H1 (cell line): ENCODE measurements around the gene C22orf31. TPM values are rescaled to one million over a fixed set of nuclear protein-coding genes. Genes with fewer than 3 reads are reported as not detected.

Experiments
- CTCF ChIA-PET: fragments of 300-600 bp; sonication (Branson Sonifier 250); formaldehyde crosslinking; loops from one replicate; lab custom pipeline; 2021; ENCODE audit not compliant: partially characterized antibody; lab: Charles Lee
- POLR2A ChIA-PET: fragments of 300-600 bp; sonication (Branson Sonifier 250); formaldehyde crosslinking; loops from one replicate; lab custom pipeline; 2021; ENCODE audit warnings: inconsistent platforms; ENCODE audit not compliant: partially characterized antibody; lab: Charles Lee
- DNase-seq, 2 experiments: peaks; one replicate each; pipeline versions ENCODE4 v3.0.0 to v3.0.0-alpha.2; 2010 to 2022; ENCODE audit warnings: low spot score in 2 of 2, low read depth in 1 of 2, mixed read lengths in 1 of 2
- FAIRE-seq: peaks from 2 replicates; lab custom pipeline; 2011; peaks lifted over from hg19 to GRCh38; lab: Jason Lieb, UNC
- H2AFZ ChIP-seq: 2 replicates; pipeline ENCODE4 v1.8.1; 2012; ENCODE audit warnings: low read length, inconsistent platforms
- H2AK5ac ChIP-seq: 2 replicates; pipeline ENCODE4 v1.6.1; 2013; ENCODE audit warnings: low read depth, low read length
- H2BK120ac ChIP-seq: replicated peaks from 2 replicates; pipeline ENCODE3; 2013; ENCODE audit warnings: low read depth, low read length, inconsistent platforms
- H2BK12ac ChIP-seq: 2 replicates; pipeline ENCODE4 v1.6.1; 2013; ENCODE audit warnings: low read depth, low read length
- H2BK15ac ChIP-seq: 2 replicates; pipeline ENCODE4 v1.6.1; 2013; ENCODE audit warnings: low read length
- H2BK20ac ChIP-seq: 2 replicates; pipeline ENCODE4 v1.6.1; 2013; ENCODE audit warnings: low read length
- H2BK5ac ChIP-seq: 2 replicates; pipeline ENCODE4 v1.6.1; 2013; ENCODE audit warnings: low read depth, low read length
- H3K14ac ChIP-seq: 2 replicates; pipeline ENCODE4 v1.6.1; 2013; ENCODE audit warnings: inconsistent platforms; ENCODE audit not compliant: insufficient read length
- H3K18ac ChIP-seq: 2 replicates; pipeline ENCODE4 v1.6.1; 2013; ENCODE audit warnings: low read length; ENCODE audit errors: extremely low read depth
- H3K23ac ChIP-seq: 2 replicates; pipeline ENCODE4 v1.6.1; 2013; ENCODE audit warnings: inconsistent platforms; ENCODE audit not compliant: insufficient read length
- H3K23me2 ChIP-seq: 2 replicates; pipeline ENCODE4 v1.6.1; 2013; ENCODE audit warnings: low read depth, low read length
- H3K27ac ChIP-seq: 2 replicates; pipeline ENCODE4 v1.6.1; 2011; ENCODE audit warnings: low read depth, low read length, inconsistent platforms
- H3K27me3 ChIP-seq, 4 experiments: replicated peaks in 1 of 4; 1 replicate in 1 of 4; 2 replicates in 3 of 4; pipeline versions ENCODE4 v1.6.1 to v1.8.1; 2011 to 2013; ENCODE audit warnings: low read length in 3 of 4, mild to moderate bottlenecking in 3 of 4, inconsistent platforms in 2 of 4, mixed read lengths in 2 of 4, moderate library complexity in 1 of 4; ENCODE audit not compliant: control insufficient read depth in 3 of 4, insufficient read depth in 3 of 4; ENCODE audit errors: extremely low read depth in 1 of 4
- H3K36me3 ChIP-seq, 4 experiments: 2 replicates each; pipeline versions ENCODE4 v1.6.1 to v1.8.1; 2011 to 2013; ENCODE audit warnings: mild to moderate bottlenecking in 4 of 4, low read length in 3 of 4, moderate library complexity in 2 of 4, control low read depth in 1 of 4, inconsistent platforms in 1 of 4; ENCODE audit not compliant: insufficient read depth in 4 of 4, control insufficient read depth in 2 of 4
- H3K4ac ChIP-seq: replicated peaks from 2 replicates; pipeline ENCODE3; 2013; ENCODE audit warnings: low read length, low read depth, mixed read lengths, inconsistent platforms; ENCODE audit not compliant: insufficient read length
- H3K4me1 ChIP-seq, 4 experiments: replicated peaks in 1 of 4; 1 replicate in 1 of 4; 2 replicates in 3 of 4; pipeline versions ENCODE4 v1.6.1 to v1.8.1; 2011 to 2013; ENCODE audit warnings: low read length in 3 of 4, inconsistent platforms in 2 of 4, mixed read lengths in 1 of 4; ENCODE audit not compliant: insufficient read depth in 4 of 4, control insufficient read depth in 3 of 4
- H3K4me2 ChIP-seq, 2 experiments: 2 replicates each; pipeline versions ENCODE4 v1.6.1 to v1.8.1; 2011 to 2013; ENCODE audit warnings: low read depth in 2 of 2, low read length in 2 of 2, control low read depth in 1 of 2, inconsistent platforms in 1 of 2, mild to moderate bottlenecking in 1 of 2; ENCODE audit not compliant: insufficient read depth in 1 of 2
- H3K4me3 ChIP-seq, 4 experiments: fragments of 200-600, 300-600 bp in 1 of 4; sonication (generic), shearing (Covaris generic), sonication (Bioruptor Twin) in 1 of 4; 2 replicates each; pipeline versions ENCODE4 v1.5.1 to v1.8.1; 2011 to 2016; ENCODE audit warnings: low read length in 4 of 4, low read depth in 3 of 4, control low read depth in 2 of 4, inconsistent platforms in 2 of 4, mild to moderate bottlenecking in 2 of 4, mixed read lengths in 1 of 4, moderate library complexity in 1 of 4; ENCODE audit not compliant: insufficient read depth in 2 of 4; ENCODE audit errors: extremely low read depth in 1 of 4
- H3K56ac ChIP-seq: replicated peaks from 2 replicates; pipeline ENCODE3; 2013; ENCODE audit warnings: low read depth, mild to moderate bottlenecking, mixed read lengths, low read length, inconsistent platforms; ENCODE audit not compliant: insufficient read length
- H3K79me1 ChIP-seq: 2 replicates; pipeline ENCODE4 v1.6.1; 2013; ENCODE audit warnings: low read depth, low read length, control low read depth
- H3K79me2 ChIP-seq, 2 experiments: 2 replicates each; pipeline versions ENCODE4 v1.6.1 to v1.8.1; 2012 to 2013; ENCODE audit warnings: low read length in 2 of 2, mild to moderate bottlenecking in 2 of 2, inconsistent platforms in 1 of 2; ENCODE audit not compliant: insufficient read depth in 2 of 2, control insufficient read depth in 1 of 2
- H3K9ac ChIP-seq, 4 experiments: replicated peaks in 1 of 4; 1 replicate in 1 of 4; 2 replicates in 3 of 4; pipeline versions ENCODE4 v1.6.1 to v1.8.1; 2011 to 2013; ENCODE audit warnings: low read depth in 3 of 4, low read length in 3 of 4, control low read depth in 2 of 4, mild to moderate bottlenecking in 2 of 4, moderate library complexity in 2 of 4, inconsistent platforms in 1 of 4; ENCODE audit errors: extremely low read depth in 1 of 4
- H3K9me3 ChIP-seq, 2 experiments: 2 replicates each; pipeline versions ENCODE4 v1.6.1 to v1.8.1; 2012 to 2013; ENCODE audit warnings: mild to moderate bottlenecking in 2 of 2, moderate library complexity in 2 of 2, control low read depth in 1 of 2, inconsistent platforms in 1 of 2, low read depth in 1 of 2, low read length in 1 of 2, mixed read lengths in 1 of 2; ENCODE audit not compliant: insufficient read depth in 2 of 2
- H4K20me1 ChIP-seq, 2 experiments: replicated peaks in 1 of 2; 2 replicates each; pipeline versions ENCODE3 to v1.8.1; 2011 to 2013; ENCODE audit warnings: inconsistent platforms in 2 of 2, low read length in 2 of 2, mild to moderate bottlenecking in 1 of 2; ENCODE audit not compliant: insufficient read depth in 2 of 2, control insufficient read depth in 1 of 2
- H4K5ac ChIP-seq: 2 replicates; pipeline ENCODE4 v1.6.1; 2013; ENCODE audit warnings: low read length, low read depth, mixed read lengths, inconsistent platforms; ENCODE audit not compliant: insufficient read length
- H4K8ac ChIP-seq: 2 replicates; pipeline ENCODE4 v1.8.0; 2013; ENCODE audit warnings: mild to moderate bottlenecking, moderate library complexity, low read length, inconsistent platforms; ENCODE audit not compliant: insufficient read depth; ENCODE audit errors: extremely low read depth
- H4K91ac ChIP-seq: replicated peaks from 2 replicates; pipeline ENCODE3; 2013; ENCODE audit warnings: low read length, mixed read lengths, inconsistent platforms; ENCODE audit not compliant: insufficient read length
- BRCA1 ChIP-seq: IDR thresholded peaks from 2 replicates; pipeline ENCODE4 v1.6.1; 2012; ENCODE audit warnings: low read depth, low read length, improper control_type of control experiment
- CEBPB ChIP-seq: IDR thresholded peaks from 2 replicates; pipeline ENCODE4 v1.6.1; 2012; ENCODE audit warnings: low read depth, low read length
- CREB1 ChIP-seq: IDR thresholded peaks from 2 replicates; pipeline ENCODE4 v1.6.1; 2012; ENCODE audit warnings: inconsistent platforms
- EZH2 ChIP-seq: fragments of 200-600 bp; sonication (generic); IDR thresholded peaks from 2 replicates; pipeline ENCODE4 v1.7.1; 2012; ENCODE audit warnings: low read depth, mild to moderate bottlenecking, moderate library complexity, low read length, inconsistent platforms; ENCODE audit not compliant: severe bottlenecking
- FOSL1 ChIP-seq: IDR thresholded peaks from 2 replicates; pipeline ENCODE4 v1.6.1; 2011; ENCODE audit warnings: mild to moderate bottlenecking, low read depth, low read length, moderate library complexity; ENCODE audit not compliant: insufficient read depth
- HDAC2 ChIP-seq, 2 experiments: fragments of 300-600 bp in 1 of 2; sonication (generic) in 1 of 2; IDR thresholded peaks; 2 replicates each; pipeline ENCODE4 v1.6.1; 2011 to 2012; ENCODE audit warnings: low read depth in 2 of 2, low read length in 2 of 2, mild to moderate bottlenecking in 2 of 2, moderate library complexity in 2 of 2, borderline replicate concordance in 1 of 2, inconsistent platforms in 1 of 2
- JUN ChIP-seq: IDR thresholded peaks from 2 replicates; pipeline ENCODE4 v1.6.1; 2011; ENCODE audit warnings: low read depth, mild to moderate bottlenecking, improper control_type of control experiment, low read length
- KDM4A ChIP-seq: IDR thresholded peaks from one replicate; pipeline ENCODE4 v1.7.1; 2012; ENCODE audit warnings: low read depth, mild to moderate bottlenecking, moderate library complexity, low read length, inconsistent platforms; ENCODE audit not compliant: severe bottlenecking
- NRF1 ChIP-seq: IDR thresholded peaks from 2 replicates; pipeline ENCODE4 v1.6.1; 2011; ENCODE audit warnings: mild to moderate bottlenecking, low read depth, low read length, improper control_type of control experiment
- POLR2A ChIP-seq, 2 experiments: IDR thresholded peaks; 1 replicate in 1 of 2; 2 replicates in 1 of 2; pipeline ENCODE4 v1.6.1; 2011; ENCODE audit warnings: low read depth in 2 of 2, low read length in 2 of 2, mild to moderate bottlenecking in 2 of 2; ENCODE audit errors: control extremely low read depth in 1 of 2
- RBBP5 ChIP-seq: IDR thresholded peaks from 2 replicates; pipeline ENCODE4 v1.7.1; 2012; ENCODE audit warnings: low read depth, mild to moderate bottlenecking, inconsistent platforms, low read length, moderate library complexity, borderline replicate concordance
- SAP30 ChIP-seq: fragments of 300-600 bp; sonication (generic); IDR thresholded peaks from 2 replicates; pipeline ENCODE4 v1.7.1; 2012; ENCODE audit warnings: low read length, moderate library complexity, mild to moderate bottlenecking, inconsistent platforms; ENCODE audit not compliant: insufficient read depth, insufficient replicate concordance
- SIN3A ChIP-seq, 2 experiments: IDR thresholded peaks in 1 of 2; conservative IDR thresholded peaks in 1 of 2; 2 replicates each; pipeline ENCODE4 v1.6.1; 2011 to 2012; ENCODE audit warnings: low read length in 2 of 2, improper control_type of control experiment in 1 of 2, low read depth in 1 of 2, mild to moderate bottlenecking in 1 of 2
- SIRT6 ChIP-seq: IDR thresholded peaks from one replicate; pipeline ENCODE4 v1.7.1; 2012; ENCODE audit warnings: low read length, inconsistent platforms
- SP4 ChIP-seq: IDR thresholded peaks from 2 replicates; pipeline ENCODE4 v1.6.1; 2012; ENCODE audit warnings: low read length, inconsistent platforms
- WGBS, 2 experiments: shearing (Covaris generic) in 1 of 2; methylation state at CpG; one replicate each; pipeline versions ENCODE4 v1.1.6 to v1.1.7; 2013 to 2015; ENCODE audit warnings: low lambda C conversion rate in 2 of 2, mixed read lengths in 2 of 2, inconsistent platforms in 1 of 2, low coverage in 1 of 2, missing lambda C conversion rate in 1 of 2; ENCODE audit not compliant: insufficient replicate concordance in 2 of 2, insufficient coverage in 1 of 2, insufficient read length in 1 of 2; ENCODE audit errors: extremely low coverage in 1 of 2, missing lambda C conversion rate in 1 of 2; 5-methylcytosine and 5-hydroxymethylcytosine counted together
- polyA plus RNA-seq, 7 experiments: library from polyadenylated mRNA; depleted of rRNA in 3 of 7; stranded (reverse) in 5 of 7; unstranded in 2 of 7; fragments of >200 nt in 5 of 7; fragments of 200-250 nt in 2 of 7; gene quantifications; 1 replicate in 5 of 7; 2 replicates in 1 of 7; 4 replicates in 1 of 7; pipeline versions ENCODE4 v1.2.1 to v1.2.3, GENCODE V29; 2011 to 2013; ENCODE audit warnings: missing spikeins in 2 of 7, mixed read lengths in 2 of 7
- total RNA-seq: library from RNA; stranded (reverse); fragmentation: NEBNext Ultra II Directional; extraction: Animal tissue kit (Norgen Biotek cat#: 25700); gene quantifications from 2 replicates; pipeline ENCODE4 v1.2.1, GENCODE V29; 2021

C22orf31 gene
- total and polyA plus RNA-seq, 2 of the 8 experiments (the other 6 are each of a cell fraction or from before 2014, with no cell fraction given) = not detected

DNA sequence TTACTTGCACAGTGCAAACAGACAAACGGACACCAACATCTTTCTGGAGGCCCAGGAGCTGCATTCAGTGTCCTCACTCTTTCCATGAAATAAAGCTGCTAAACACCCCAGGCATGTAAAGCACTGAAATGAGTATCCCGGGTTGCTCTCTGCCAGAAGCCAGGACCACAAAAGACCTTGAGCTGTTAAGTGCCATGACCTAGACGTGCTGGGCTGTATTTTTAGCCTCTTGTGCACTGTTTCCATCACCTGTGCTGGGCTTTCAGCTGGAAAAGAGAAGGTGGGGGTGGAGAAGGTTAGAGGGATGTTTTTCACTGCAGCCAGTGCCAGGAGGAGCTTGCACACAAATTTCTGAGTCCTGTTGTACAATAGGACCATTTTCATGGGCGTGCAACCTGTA, 7.8 kb upstream of the C22orf31 start:
- FAIRE-seq = no peak
- Histone ChIP-seq H4K5ac (no peak overlapping the region), H3K36me3 (no peaks in the 10 kb centered on the region), H3K14ac (no peak overlapping the region), H3K56ac (no peak overlapping the region), H3K9me3 (no peaks in the 10 kb centered on the region), H2BK15ac (no peak overlapping the region), H3K18ac (no peak overlapping the region), H3K9ac (no peak overlapping the region), H3K79me1 (no peaks in the 10 kb centered on the region), H4K20me1 (peaks cover 2 to 3% of the 10 kb centered on the region in 2 experiments), H3K4ac (no peak overlapping the region), H2AFZ (no peak overlapping the region), H3K79me2 (no peaks in the 10 kb centered on the region), H3K4me1 (peaks cover 3 to 9% (median 7%) of the 10 kb centered on the region in 4 experiments), H2AK5ac (no peak overlapping the region), H3K23me2 (peaks cover 16% of the 10 kb centered on the region), H3K27me3 (peaks cover 7 to 44% (median 40%) of the 10 kb centered on the region in 4 experiments), H3K27ac (no peak overlapping the region), H3K4me2 (no peak overlapping the region), H2BK20ac (no peak overlapping the region), H3K4me3 (no peak overlapping the region), H2BK5ac (no peak overlapping the region), H4K8ac (no peak overlapping the region), H2BK120ac (no peak overlapping the region), H3K23ac (no peak overlapping the region), H4K91ac (no peak overlapping the region), H2BK12ac (no peak overlapping the region; the same call in 1 of the 2 replicates)
- CTCF ChIA-PET = interaction anchor here (0.6 to 1.1 kb wide), 2 partner anchors 214 to 618 kb away, joined by 3 read pairs; no protein-coding TSS in a partner anchor
- no peak for DNase-seq
- WGBS, 2 experiments = 81% methylated on average over 4 of the region's 4 CpGs; no CpG with 5 or more reads in 1 of the 2 experiments
- POLR2A ChIA-PET = interaction anchor here (1.3 to 2.6 kb wide), 3 partner anchors 12 to 16 kb away, joined by 3 to 12 read pairs (median 4); no protein-coding TSS in a partner anchor
- no peak for TF ChIP-seq SIN3A (conservative IDR thresholded peaks at IDR 0.05 in 1 of 2, IDR thresholded peaks at IDR 0.05 in 1 of 2; ENCODE audit: low read depth in 1 of 2, low read length in 2 of 2)
- no peak for TF ChIP-seq JUN
- no peak for TF ChIP-seq CEBPB
- no peak for TF ChIP-seq SIRT6
- no peak for TF ChIP-seq RBBP5
- no peak for TF ChIP-seq FOSL1
- no peak for TF ChIP-seq EZH2
- no peak for TF ChIP-seq SAP30
- no peak for TF ChIP-seq HDAC2 (IDR thresholded peaks at IDR 0.05; ENCODE audit: borderline replicate concordance in 1 of 2, low read depth in 2 of 2, low read length in 2 of 2)
- TF ChIP-seq SP4 = no peak
- no peak for TF ChIP-seq NRF1
- TF ChIP-seq KDM4A = no peak
- no peak for TF ChIP-seq BRCA1
- TF ChIP-seq POLR2A (IDR thresholded peaks at IDR 0.05; ENCODE audit: control extremely low read depth in 1 of 2, low read depth in 2 of 2, low read length in 2 of 2) = no peak
- TF ChIP-seq CREB1 = no peak
